BJ (cell line): ENCODE data around the gene CDC45. TPM values are rescaled to one million over a fixed set of nuclear protein-coding genes. Genes with fewer than 3 reads are reported as not detected.

Experiments used
- CTCF ChIA-PET: fragments of 350-600 bp; formaldehyde crosslinking; extraction: SDS; loops from one replicate; lab custom pipeline; 2021; ENCODE audit warnings: antibody characterized with exemption, inconsistent platforms; lab: Yijun Ruan, JAX
- POLR2A ChIA-PET: fragments of 300-600 bp; sonication (Branson Sonifier 250); formaldehyde crosslinking; extraction: SDS; loops from one replicate; lab custom pipeline; 2021; ENCODE audit warnings: antibody characterized with exemption; lab: Charles Lee
- DNase-seq: peaks from one replicate; pipeline ENCODE4 v3.0.0-alpha.2; 2011; ENCODE audit warnings: low read depth
- H3K27me3 ChIP-seq: 2 replicates; pipeline ENCODE4 v1.6.0; 2011; ENCODE audit warnings: low read length; ENCODE audit not compliant: control insufficient read depth, insufficient read depth
- H3K36me3 ChIP-seq: 2 replicates; pipeline ENCODE4 v1.5.1; 2011; ENCODE audit warnings: low read length; ENCODE audit not compliant: control insufficient read depth, insufficient read depth
- H3K4me3 ChIP-seq: 2 replicates; pipeline ENCODE4 v1.5.1; 2011; ENCODE audit warnings: low read depth, mild to moderate bottlenecking, control low read depth, low read length
- polyA plus RNA-seq: library from polyadenylated mRNA; depleted of rRNA; stranded (reverse); fragments of >200 nt; gene quantifications from 2 replicates; pipeline ENCODE4 v1.2.3, GENCODE V29; 2011
- TF ChIP-seq, protein P1 (sequence below): IDR thresholded peaks from 2 replicates; pipeline ENCODE4 v1.5.1; 2011; ENCODE audit warnings: low read depth, mild to moderate bottlenecking, control low read depth, inconsistent platforms, low read length, moderate library complexity; ENCODE audit not compliant: insufficient read depth

CDC45 gene
- polyA plus RNA-seq, 1 experiment = 13.8 TPM

DNA sequence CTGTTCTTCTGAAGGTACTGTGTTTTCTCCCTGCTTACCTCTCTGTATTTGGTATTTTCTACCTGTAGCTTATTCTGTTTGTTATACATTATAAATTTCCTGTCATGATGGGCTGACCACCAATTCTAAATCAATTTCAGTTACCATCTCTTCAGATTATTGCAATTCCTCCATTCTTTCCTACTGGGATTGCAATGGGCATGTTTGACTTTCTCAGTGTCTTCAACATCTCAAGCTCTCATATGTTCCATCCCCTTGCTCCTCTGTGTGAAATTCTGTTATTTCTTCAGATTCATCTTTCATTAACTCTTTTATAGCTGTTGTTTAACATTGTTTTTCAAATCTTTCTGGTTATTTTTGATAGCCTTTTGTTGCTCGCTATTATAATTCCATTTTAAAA is 16.7 kb upstream of the CDC45 start:
- POLR2A ChIA-PET = no interaction called here
- DNase-seq = no peak
- H3K4me3 ChIP-seq = no peak overlapping the region
- peaks cover 16% of the 10 kb centered on the region for H3K36me3 ChIP-seq
- no peaks in the 10 kb centered on the region for H3K27me3 ChIP-seq
- CTCF ChIA-PET = interaction anchor here (1.9 to 2.8 kb wide), 3 partner anchors 11 to 167 kb away, joined by 8 to 18 read pairs (median 9); no protein-coding TSS in a partner anchor
- TF ChIP-seq, protein P1, sequence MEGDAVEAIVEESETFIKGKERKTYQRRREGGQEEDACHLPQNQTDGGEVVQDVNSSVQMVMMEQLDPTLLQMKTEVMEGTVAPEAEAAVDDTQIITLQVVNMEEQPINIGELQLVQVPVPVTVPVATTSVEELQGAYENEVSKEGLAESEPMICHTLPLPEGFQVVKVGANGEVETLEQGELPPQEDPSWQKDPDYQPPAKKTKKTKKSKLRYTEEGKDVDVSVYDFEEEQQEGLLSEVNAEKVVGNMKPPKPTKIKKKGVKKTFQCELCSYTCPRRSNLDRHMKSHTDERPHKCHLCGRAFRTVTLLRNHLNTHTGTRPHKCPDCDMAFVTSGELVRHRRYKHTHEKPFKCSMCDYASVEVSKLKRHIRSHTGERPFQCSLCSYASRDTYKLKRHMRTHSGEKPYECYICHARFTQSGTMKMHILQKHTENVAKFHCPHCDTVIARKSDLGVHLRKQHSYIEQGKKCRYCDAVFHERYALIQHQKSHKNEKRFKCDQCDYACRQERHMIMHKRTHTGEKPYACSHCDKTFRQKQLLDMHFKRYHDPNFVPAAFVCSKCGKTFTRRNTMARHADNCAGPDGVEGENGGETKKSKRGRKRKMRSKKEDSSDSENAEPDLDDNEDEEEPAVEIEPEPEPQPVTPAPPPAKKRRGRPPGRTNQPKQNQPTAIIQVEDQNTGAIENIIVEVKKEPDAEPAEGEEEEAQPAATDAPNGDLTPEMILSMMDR = no peak

DNA sequence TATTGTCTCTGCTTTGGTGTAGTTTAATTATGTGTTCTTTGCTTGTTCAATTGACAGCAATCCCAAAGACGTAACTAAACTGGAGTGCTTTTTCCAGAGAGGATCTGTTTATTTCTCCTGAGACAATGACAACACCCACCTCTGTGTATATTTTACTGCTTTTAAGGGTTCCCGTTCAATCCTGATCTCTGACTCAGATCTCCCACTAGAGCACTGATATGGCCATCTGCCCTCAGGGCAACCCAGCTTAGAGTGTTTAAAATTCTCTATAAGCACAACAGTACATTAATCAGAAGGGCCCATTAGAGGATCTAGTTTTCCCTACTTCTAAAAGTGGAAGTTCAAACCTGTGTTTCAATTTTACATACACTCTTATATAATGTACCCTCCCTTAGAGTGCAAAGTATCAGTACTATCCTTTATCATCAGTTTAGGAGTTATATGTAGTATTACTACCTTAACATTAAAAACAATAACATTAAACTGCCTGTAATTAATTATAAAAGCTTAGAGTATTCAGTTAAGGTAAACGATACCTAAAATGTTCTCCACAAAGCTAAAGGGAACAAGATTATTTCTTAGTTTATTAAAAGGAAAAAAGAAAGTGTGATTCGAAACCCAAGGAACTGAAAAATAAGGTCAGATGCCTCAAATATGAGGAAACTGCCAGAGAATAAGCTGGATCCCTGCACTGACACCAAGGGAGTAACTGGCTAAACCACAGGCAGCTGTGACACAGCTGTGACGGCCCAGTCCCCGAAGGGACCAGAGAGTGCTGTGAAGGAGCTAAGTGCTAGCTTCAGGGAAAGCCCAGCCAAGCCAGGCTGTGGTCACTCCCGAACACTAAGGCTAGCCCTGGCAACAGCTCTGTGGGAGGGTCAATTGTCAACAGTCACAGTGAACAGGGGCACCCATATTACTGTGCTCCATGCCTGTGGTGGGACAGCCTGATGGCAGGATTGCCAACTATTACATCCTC is 15.9 kb upstream of the CDC45 start:
- Histone ChIP-seq H3K36me3 (peaks cover 15% of the 10 kb centered on the region), H3K27me3 (no peaks in the 10 kb centered on the region), H3K4me3 (no peak overlapping the region)
- POLR2A ChIA-PET = interaction anchor here (0.6 kb wide), 1 partner anchor 19 kb away, joined by 3 read pairs; no protein-coding TSS in a partner anchor
- TF ChIP-seq, protein P1 = no peak
- peak; percentile 58 for DNase-seq
- CTCF ChIA-PET = interaction anchor here (0.6 to 2.8 kb wide), 4 partner anchors 10 to 393 kb away, joined by 3 to 18 read pairs (median 8); no protein-coding TSS in a partner anchor

DNA sequence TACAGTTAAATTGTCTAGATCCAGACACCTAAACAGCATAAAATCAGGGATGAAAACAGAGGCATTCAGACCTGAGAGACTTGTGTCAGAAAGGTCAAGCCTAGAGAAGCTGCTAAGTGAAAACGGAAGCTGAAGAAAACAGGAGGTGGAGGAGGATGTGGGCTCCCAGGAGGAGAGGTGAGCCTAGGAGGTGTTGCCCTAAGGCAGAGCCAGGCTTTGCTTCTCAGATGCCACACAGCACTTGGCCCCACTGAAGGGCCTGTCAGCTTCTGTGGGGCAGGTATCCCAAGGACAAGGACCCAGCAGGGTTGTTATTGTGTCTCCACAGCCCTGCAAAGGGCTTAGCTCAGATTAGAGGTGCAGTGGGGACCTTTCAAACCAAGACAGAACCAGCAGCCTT is 15.2 kb upstream of the CDC45 start:
- POLR2A ChIA-PET = interaction anchor here (0.6 kb wide), 1 partner anchor 20 kb away, joined by 3 read pairs; no protein-coding TSS in a partner anchor
- H3K4me3 ChIP-seq = no peak overlapping the region
- peaks cover 18% of the 10 kb centered on the region for H3K36me3 ChIP-seq
- no peak for DNase-seq
- no peaks in the 10 kb centered on the region for H3K27me3 ChIP-seq
- CTCF ChIA-PET = interaction anchor here (0.6 to 2.8 kb wide), 4 partner anchors 9 to 393 kb away, joined by 3 to 18 read pairs (median 8); no protein-coding TSS in a partner anchor
- TF ChIP-seq, protein P1 = no peak

DNA sequence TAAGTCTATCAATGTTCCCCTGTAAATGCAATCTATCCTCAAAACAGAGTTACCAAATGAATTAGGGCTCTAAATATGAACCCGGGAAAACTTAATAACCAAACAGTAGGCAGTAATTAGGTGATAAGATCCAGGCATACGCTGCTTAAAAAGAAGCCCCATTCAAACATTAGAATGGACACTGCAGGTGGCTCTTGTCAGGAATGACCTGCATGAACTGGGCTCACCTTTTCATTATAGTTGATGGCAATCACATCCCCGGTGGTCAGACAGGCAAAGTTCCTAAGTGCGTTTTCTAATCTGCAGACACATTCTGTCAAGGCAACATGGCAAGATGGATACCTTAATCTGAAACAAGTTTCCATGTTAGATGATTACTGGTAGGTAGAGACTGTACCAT is 14.7 kb upstream of the CDC45 start:
- no peak for DNase-seq
- no peaks in the 10 kb centered on the region for H3K27me3 ChIP-seq
- TF ChIP-seq, protein P1 = no peak
- no peak overlapping the region for H3K4me3 ChIP-seq
- H3K36me3 ChIP-seq = peaks cover 21% of the 10 kb centered on the region
- CTCF ChIA-PET = interaction anchor here (1.9 to 2.8 kb wide), 3 partner anchors 9 to 165 kb away, joined by 8 to 18 read pairs (median 9); no protein-coding TSS in a partner anchor
- POLR2A ChIA-PET = no interaction called here

DNA sequence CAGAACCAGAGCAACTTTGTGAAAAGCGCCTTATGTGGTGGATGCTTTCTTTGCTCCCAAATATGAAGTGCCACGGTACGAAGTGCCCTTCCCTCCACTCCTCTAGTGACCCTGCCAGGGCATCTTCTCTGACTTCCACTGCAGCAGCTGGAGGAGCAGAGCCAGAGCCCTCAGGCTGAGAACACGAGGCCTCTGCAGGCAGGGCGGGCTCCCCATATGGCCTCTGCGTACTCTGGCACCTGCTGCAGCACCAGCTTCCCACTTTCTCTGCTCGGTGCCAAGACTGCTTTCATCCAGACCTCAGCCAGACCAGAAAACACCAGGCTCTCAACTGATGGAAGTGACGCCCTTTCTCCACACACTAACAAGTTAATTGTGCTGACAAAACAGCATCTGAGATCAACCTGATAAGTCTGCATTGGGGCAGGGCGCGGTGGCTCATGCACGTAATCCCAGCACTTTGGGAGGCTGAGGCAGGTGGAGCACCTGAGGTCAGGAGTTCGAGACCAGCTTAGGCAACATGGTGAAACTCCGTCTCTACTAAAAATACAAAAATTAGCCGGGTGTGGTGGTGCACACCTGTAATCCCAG is 13.5 kb upstream of the CDC45 start:
- no peak for DNase-seq
- Histone ChIP-seq H3K36me3 (peaks cover 29% of the 10 kb centered on the region), H3K4me3 (no peak overlapping the region), H3K27me3 (no peaks in the 10 kb centered on the region)
- CTCF ChIA-PET = no interaction called here
- TF ChIP-seq, protein P1 = no peak
- POLR2A ChIA-PET = no interaction called here
